NK-92 (cell line): ENCODE data around the gene KRTAP10-2.

Experiments used
- DNase-seq: peaks from one replicate; lab custom pipeline; 2025; ENCODE audit not compliant: unreplicated experiment; lab: John Stamatoyannopoulos, UW

Gene KRTAP10-2

GRCh38 chr21:44527156-44527982 lies 23.9 kb downstream of the KRTAP10-2 start:
- DNase-seq: no peak

DNA sequence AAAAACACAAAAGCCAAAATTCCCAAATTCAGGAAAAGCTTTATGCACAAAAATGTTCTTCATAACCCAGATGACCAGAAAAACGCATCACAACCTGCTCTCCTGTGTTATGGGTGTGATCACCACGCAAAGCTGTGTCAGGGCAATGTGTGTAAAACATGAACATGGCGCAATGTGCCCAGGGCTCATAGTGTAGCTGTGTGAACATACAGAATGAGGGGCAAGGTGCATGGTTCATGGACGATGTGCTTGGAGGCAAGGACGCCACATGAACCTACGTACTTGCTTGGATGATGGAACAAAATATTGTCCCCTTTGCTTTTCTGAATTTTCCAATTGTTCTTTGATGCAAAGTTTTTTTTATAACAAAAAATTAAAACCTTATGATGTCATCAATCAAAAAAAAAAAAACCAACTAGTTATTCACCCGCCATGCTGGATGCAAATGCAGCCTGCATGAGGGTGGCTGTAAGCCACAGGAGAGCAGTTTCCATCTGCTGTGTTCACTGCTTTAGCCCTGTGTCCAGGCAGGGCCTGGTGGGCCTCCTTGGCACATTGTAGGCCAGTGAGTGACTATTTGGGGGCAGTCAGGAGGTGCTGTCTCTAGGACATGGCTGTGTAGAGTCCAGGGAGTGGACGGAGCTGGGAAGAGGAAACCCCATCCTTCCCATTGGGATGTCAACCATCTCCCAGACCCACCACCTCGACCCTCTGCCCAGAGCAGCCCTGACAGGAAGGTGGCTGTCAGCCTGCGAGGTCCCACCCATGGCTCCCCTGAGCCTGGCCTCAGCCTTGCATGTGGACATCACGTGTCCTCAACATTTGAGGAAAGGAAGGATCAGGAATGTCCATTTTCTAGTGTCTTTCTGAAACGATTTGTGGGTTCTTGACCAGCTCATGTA lies 25.0 kb downstream of the KRTAP10-2 start:
- no peak for DNase-seq

DNA sequence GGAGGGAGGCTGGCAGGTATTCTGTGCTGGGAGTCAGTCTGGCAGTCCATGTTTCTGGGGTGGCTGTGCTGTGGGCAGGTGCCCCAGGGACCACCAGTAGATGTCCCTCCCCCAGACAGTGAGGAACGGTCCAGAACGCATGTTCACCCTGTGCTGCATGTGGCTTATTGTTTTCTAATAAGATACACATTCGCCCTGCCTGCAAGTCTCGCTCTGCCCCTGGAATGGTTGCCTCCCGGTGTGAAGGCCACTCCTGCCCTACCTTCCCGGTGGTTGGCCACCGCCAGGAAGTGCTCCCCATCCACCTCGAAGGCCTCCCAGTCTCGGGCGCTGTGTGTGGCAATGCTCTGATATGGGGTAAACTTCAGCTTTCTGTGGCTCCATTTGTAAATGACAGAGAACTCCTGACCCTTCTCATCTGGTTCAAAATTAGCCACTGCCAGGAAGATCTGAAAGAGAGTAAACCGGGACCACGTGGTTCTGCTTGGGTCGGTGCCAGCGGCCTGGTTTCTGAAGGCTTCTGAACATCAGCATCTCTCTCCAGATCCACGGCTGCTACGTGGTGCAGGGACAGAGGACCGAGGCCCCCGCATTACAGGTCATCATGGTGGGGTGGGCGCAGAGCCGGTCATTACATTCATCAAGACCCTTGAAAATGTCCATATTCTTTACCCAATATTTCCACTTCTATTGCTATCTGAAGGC lies 25.8 kb downstream of the KRTAP10-2 start:
- no peak for DNase-seq

- DNase-seq: no peak
These were observed 26.6 kb downstream of the KRTAP10-2 start for GRCh38 chr21:44524414-44525371.

- no peak for DNase-seq
These were observed 27.5 kb downstream of the KRTAP10-2 start for GRCh38 chr21:44523567-44524413.

DNA sequence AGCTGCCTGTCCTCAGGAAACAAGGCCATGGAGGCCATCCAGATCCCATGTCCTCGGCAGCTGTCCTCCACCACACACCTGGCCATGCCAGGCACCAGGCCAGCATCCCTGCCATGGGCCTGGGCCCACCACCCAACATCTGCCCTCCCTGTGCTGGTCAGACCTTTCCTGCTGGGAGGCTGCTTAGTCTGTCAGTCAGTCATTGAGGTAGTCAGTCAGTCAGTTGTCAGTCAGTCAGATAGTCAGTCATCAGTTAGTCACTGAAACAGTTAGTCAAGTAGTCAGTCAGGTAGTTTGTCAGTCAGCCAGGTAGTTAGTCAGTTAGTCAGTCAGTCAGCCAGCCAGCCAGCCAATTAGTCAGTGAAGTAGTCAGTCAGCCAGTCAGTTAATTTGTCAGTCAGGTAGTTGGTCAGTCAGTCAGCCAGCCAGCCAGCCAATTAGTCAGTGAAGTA lies 28.5 kb downstream of the KRTAP10-2 start:
- DNase-seq: no peak

GRCh38 chr21:44521928-44522752 lies 29.2 kb downstream of the KRTAP10-2 start:
- DNase-seq: no peak

DNA sequence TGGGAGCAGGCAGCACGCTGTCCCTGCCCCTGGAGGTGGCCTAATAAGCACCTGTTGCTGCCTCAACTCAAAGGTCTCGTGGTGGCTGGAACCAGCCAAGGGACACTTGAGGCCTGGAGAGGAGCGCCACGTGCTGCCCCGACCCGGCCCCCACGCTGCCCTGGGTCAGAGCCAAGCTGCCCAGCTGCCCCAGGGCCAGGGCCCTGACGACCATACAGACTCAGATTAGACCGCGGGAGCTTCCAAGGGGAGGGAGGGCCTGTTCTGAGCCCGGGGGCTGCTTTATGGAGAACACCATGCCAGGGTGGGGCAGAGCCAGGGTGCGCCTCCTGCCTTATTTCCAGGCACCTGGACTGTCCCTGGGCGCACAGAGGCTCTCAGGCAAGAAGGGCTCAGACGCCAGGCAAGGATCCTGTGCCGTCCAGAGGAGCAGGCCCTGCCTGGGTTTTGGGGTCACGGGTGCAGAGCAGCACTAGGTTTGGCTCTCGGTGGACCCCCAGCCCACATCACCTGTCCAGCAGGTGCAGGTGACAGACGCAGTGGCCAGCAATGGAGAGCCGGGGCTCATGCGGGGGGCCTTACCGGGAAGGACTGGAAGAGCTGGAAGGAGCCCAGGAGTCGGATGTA lies 29.9 kb downstream of the KRTAP10-2 start:
- DNase-seq: no peak

DNA sequence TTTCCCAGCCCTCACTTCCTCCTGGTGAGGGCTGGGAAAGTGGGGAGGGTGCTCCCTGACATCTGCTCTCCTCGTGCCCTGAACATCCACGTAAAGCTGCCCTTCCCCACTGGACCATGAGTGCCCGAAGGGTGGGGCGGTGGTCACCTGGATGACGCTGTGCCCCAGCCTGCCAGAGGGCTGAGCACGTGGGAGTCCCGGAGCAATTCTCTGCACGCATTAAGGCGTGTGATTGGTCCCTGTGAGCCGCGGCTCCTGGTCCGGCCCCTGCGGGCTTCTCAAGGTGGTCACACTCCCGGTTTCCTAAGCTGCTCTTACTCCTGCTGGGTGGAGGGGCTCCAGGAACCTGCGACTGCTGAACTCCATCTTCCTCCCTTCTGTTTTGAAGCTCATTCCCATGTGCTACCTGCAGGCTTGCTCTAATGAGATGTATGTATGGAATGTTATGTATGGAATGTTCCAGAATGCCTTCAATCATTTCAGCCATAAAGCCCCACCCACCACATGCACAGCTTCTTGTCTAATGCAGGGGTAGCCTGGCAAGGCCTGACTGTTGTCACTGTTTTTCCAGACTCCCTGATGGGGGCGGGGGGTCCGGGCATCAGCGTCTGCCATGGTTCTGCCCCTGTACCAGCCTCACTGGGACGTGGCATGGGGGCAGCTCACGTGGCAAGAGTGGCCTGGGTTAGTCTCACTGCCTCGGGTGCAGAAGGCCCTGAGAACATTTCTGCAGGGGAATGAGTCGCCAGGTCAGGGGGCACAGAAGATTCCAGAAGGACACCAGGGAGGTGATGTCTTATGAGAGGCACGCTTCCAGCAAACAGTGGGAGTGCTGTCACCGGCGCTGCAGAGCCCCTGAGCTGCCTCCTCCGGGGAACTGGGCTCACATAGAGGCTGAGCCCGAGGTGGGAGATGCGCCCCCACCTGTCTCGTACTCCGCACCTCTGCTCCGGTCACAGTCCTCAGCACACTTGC lies 30.7 kb downstream of the KRTAP10-2 start:
- no peak for DNase-seq

GRCh38 chr21:44519346-44520325 lies 31.7 kb downstream of the KRTAP10-2 start:
- DNase-seq: no peak

- no peak for DNase-seq
These were observed 32.6 kb downstream of the KRTAP10-2 start for GRCh38 chr21:44518686-44519085.

DNA sequence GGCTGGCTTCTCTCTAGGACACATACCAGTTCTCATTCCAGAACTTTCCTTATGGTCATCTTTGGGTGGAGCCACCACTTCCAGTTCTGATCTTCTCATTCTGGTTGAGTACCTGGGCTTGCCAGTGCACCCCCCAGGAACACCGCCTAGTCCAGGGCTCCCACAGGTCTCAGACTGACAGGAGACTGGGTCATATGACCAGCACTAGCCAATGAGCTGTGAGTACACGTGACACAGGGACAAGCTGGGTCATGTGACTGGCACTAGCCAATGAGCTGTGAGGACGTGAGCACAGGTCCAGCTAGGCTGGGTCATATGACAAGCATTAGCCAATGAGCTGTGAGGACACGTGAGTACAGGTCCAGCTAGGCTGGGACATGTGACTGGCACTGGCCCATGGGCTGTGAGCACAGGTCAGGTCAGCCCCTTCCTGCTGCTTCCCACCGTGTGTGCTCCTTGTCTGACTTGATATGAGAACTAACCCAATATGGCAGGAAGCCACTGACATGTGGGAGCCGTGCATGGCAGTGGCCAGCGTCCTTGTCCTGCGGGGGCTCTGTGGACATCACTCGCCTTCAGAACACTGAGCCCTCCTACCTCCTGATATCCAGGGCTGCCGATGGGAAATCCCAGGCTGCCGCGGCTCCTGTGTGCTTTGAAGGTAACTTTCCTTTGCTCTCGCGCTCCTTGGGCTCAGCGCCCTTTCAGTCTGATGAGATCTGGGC lies 34.0 kb downstream of the KRTAP10-2 start:
- DNase-seq: no peak

- no peak for DNase-seq
These were observed 34.5 kb downstream of the KRTAP10-2 start for GRCh38 chr21:44516828-44517174.

DNA sequence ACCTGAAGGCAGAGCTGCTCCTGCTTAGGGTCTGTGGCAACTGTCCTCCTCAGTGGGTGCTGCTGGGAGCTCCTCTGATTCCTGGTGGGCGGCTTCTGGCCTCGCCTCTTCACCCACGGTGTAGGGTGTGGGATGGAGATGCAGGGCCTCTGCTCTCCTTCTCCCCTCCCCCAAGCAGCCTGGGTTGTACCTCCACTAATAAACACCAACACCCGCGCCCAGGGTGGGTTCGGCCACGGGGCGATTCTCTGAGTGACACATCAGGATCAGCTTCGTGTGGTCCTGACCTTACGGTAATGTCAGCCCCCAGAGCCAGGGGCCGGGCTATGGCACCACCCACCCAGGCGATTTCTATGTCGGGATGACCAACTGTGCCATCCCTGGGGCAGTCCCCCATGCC lies 35.0 kb downstream of the KRTAP10-2 start:
- DNase-seq: no peak
